Stimulated activated CD8-positive, alpha-beta memory T cell treated with anti-CD3 and anti-CD28 coated beads, Interleukin-4, amount 100 ng/mL, for 24 hours (primary cell): ENCODE results near the gene ELMO3.

Source experiments
- DNase-seq: peaks from one replicate; pipeline ENCODE4 v3.0.0-alpha.2; 2020; ENCODE audit warnings: low read depth

Gene ELMO3

GRCh38 chr16:67198238-67198734, 645 bp upstream of the ELMO3 start:
- no peak for DNase-seq

GRCh38 chr16:67199808-67200198, 872 bp downstream of the ELMO3 start:
- DNase-seq, result no peak

- DNase-seq, result no peak
These were observed 1.6 kb downstream of the ELMO3 start for GRCh38 chr16:67200491-67200890.

GRCh38 chr16:67201411-67202345, 2.7 kb downstream of the ELMO3 start:
- no peak for DNase-seq

GRCh38 chr16:67202426-67202825, 3.5 kb downstream of the ELMO3 start:
- no peak for DNase-seq

GRCh38 chr16:67202956-67203493, 4.1 kb downstream of the ELMO3 start:
- no peak for DNase-seq

GRCh38 chr16:67204076-67204475, 5.1 kb downstream of the ELMO3 start:
- DNase-seq, result no peak

GRCh38 chr16:67206129-67206837, 7.4 kb downstream of the ELMO3 start:
- no peak for DNase-seq

GRCh38 chr16:67206838-67207248, 7.9 kb downstream of the ELMO3 start:
- DNase-seq, result no peak

GRCh38 chr16:67207249-67208091, 8.5 kb downstream of the ELMO3 start:
- DNase-seq, result no peak

GRCh38 chr16:67208154-67208896, 9.4 kb downstream of the ELMO3 start:
- no peak for DNase-seq

GRCh38 chr16:67209565-67209964, 10.6 kb downstream of the ELMO3 start:
- no peak for DNase-seq

GRCh38 chr16:67210069-67210937, 11.4 kb downstream of the ELMO3 start:
- DNase-seq, result no peak

- no peak for DNase-seq
These were observed 12.7 kb downstream of the ELMO3 start for GRCh38 chr16:67211674-67212073.

GRCh38 chr16:67212766-67213165, 13.8 kb downstream of the ELMO3 start:
- DNase-seq, result no peak

- no peak for DNase-seq
These were observed 14.5 kb downstream of the ELMO3 start for GRCh38 chr16:67213197-67214019.

GRCh38 chr16:67215706-67216105, 16.8 kb downstream of the ELMO3 start:
- DNase-seq, result no peak

GRCh38 chr16:67216612-67217490, 17.9 kb downstream of the ELMO3 start:
- DNase-seq, result no peak
